Prostate gland (tissue), 2 donors: ENCODE results near the gene SLAMF7. TPM values are rescaled to one million over a fixed set of nuclear protein-coding genes. Genes with fewer than 3 reads are reported as not detected.

Experiments used
- DNase-seq: peaks from one replicate; pipeline ENCODE4 v3.0.0-alpha.2; 2019; ENCODE audit warnings: low spot score
- H3K27ac ChIP-seq, 2 donors: fragments of 200-600 bp; sonication (generic); 2 replicates each; pipeline ENCODE4 v1.5.1; 2017 to 2019
- H3K27me3 ChIP-seq: fragments of 200-600 bp; sonication (generic); replicated peaks from 2 replicates; pipeline ENCODE4 v1.5.1; 2019; ENCODE audit not compliant: insufficient read depth
- H3K36me3 ChIP-seq, 2 donors: fragments of 200-600 bp; sonication (generic); 1 replicate in 1 of 2; 2 replicates in 1 of 2; pipeline versions ENCODE4 v1.5.1 to v1.8.1; 2017 to 2019
- H3K4me1 ChIP-seq: fragments of 200-600 bp; sonication (generic); replicated peaks from 2 replicates; pipeline ENCODE4 v1.5.1; 2019
- H3K4me3 ChIP-seq, 2 donors: fragments of 200-600 bp; sonication (generic); 2 replicates each; pipeline ENCODE4 v1.5.1; 2017 to 2019
- H3K9me3 ChIP-seq: fragments of 200-600 bp; sonication (generic); 2 replicates; pipeline ENCODE4 v1.5.1; 2017
- CTCF ChIP-seq, 4 experiments: fragments of 200-600 bp in 2 of 4; fragments of 450-650 bp in 2 of 4; sonication (generic) in 2 of 4; IDR thresholded peaks; 1 replicate in 3 of 4; 2 replicates in 1 of 4; pipeline ENCODE4 v1.5.1; 2016 to 2019; ENCODE audit warnings: antibody characterized with exemption in 4 of 4, mild to moderate bottlenecking in 2 of 4, moderate library complexity in 2 of 4
- POLR2A ChIP-seq: fragments of 450-650 bp; IDR thresholded peaks from one replicate; pipeline ENCODE4 v1.6.1; 2016; ENCODE audit warnings: antibody characterized with exemption, mild to moderate bottlenecking
- POLR2AphosphoS5 ChIP-seq: sonication (generic); formaldehyde crosslinking; IDR thresholded peaks from one replicate; pipeline ENCODE4 v1.6.1; 2017; ENCODE audit warnings: antibody characterized with exemption
- WGBS: methylation state at CpG from one replicate; pipeline ENCODE4 v1.1.5; 2018; 5-methylcytosine and 5-hydroxymethylcytosine counted together
- intact Hi-C: fragments of 100-400 bp; cut with DNase I; formaldehyde crosslinking; loops from one replicate; pipeline ENCODE4 v1.14.2; 2022
- total RNA-seq, 2 donors: library from RNA; depleted of rRNA; stranded (reverse); fragments of >200 nt; gene quantifications; one replicate each; pipeline ENCODE4 v1.1.0, GENCODE V29; 2016

Gene SLAMF7
- total RNA-seq, 2 donors from 2014 or later = 0.14 to 0.51 TPM

- DNase-seq = no peak
- intact Hi-C loops = no loop called here
- Histone ChIP-seq H3K27ac (no peak overlapping the region), H3K4me1 (no peaks in the 10 kb centered on the region), H3K36me3 (no peaks in the 10 kb centered on the region), H3K27me3 (no peaks in the 10 kb centered on the region), H3K9me3 (no peaks in the 10 kb centered on the region), H3K4me3 (no peak overlapping the region)
- TF ChIP-seq POLR2A (no peak), CTCF (IDR thresholded peaks at IDR 0.05) (no peak), POLR2AphosphoS5 (no peak)
- WGBS = 93% methylated on average over 38 of the region's 43 CpGs
Measured at GRCh38 chr1:160801836-160802580, 63.0 kb downstream of the SLAMF7 start.

Other genes with a start within 250 kb of the SLAMF7 start
- 1 to 10 TPM in 1 of 2 donors, under 1 TPM in 1; 0.64 to 1.4 TPM for gene SLAMF6, start 216.0 kb upstream of the SLAMF7 start, total RNA-seq
- 1 to 10 TPM; 1.2 to 6.7 TPM for gene CD84, start 159.8 kb upstream of the SLAMF7 start, total RNA-seq
- under 1 TPM; 0.17 to 0.36 TPM for gene SLAMF1, start 92.2 kb upstream of the SLAMF7 start, total RNA-seq
- gene CD48, start 27.4 kb upstream of the SLAMF7 start, total RNA-seq = 1 to 10 TPM; 3.0 to 4.7 TPM
- 1 to 10 TPM in 1 of 2 donors, under 1 TPM in 1; 0.46 to 1.7 TPM for gene LY9, start 56.9 kb downstream of the SLAMF7 start, total RNA-seq
- gene CD244, start 123.6 kb downstream of the SLAMF7 start, total RNA-seq = 1 to 10 TPM in 1 of 2 donors, under 1 TPM in 1; 0.55 to 1.1 TPM
- 1 to 10 TPM in 1 of 2 donors, under 1 TPM in 1; 0.96 to 7.0 TPM for gene ITLN1, start 145.9 kb downstream of the SLAMF7 start, total RNA-seq
- gene ITLN2, start 215.6 kb downstream of the SLAMF7 start, total RNA-seq = 1 to 10 TPM in 1 of 2 donors, under 1 TPM in 1; 0.82 to 2.4 TPM